Measurements from ENCODE around the gene UBLCP1. TPM values are rescaled to one million over a fixed set of nuclear protein-coding genes. Genes with fewer than 3 reads are reported as not detected.
A peak's percentile ranks its signal among the peaks of the same experiment; 100 is the strongest.

Gene UBLCP1
- total RNA-seq, 1 experiment from 2014 or later, result 44.4 TPM

- DNase-seq (ENCODE audit: low spot score), result no peak
Observed at GRCh38 chr5:159310511-159310910, 47.4 kb downstream of the UBLCP1 start.

- DNase-seq (ENCODE audit: low spot score), result no peak
Observed at GRCh38 chr5:159311063-159311462, 48.0 kb downstream of the UBLCP1 start.

GRCh38 chr5:159313197-159313596 is 50.1 kb downstream of the UBLCP1 start:
- no peak for DNase-seq (ENCODE audit: low spot score)

- DNase-seq (ENCODE audit: low spot score), result peak; percentile 54
Observed at GRCh38 chr5:159316519-159317383, 53.7 kb downstream of the UBLCP1 start.

GRCh38 chr5:159317849-159318248 is 54.8 kb downstream of the UBLCP1 start:
- no peak for DNase-seq (ENCODE audit: low spot score)

GRCh38 chr5:159318448-159318847 is 55.4 kb downstream of the UBLCP1 start:
- no peak for DNase-seq (ENCODE audit: low spot score)

GRCh38 chr5:159319363-159319762 is 56.3 kb downstream of the UBLCP1 start:
- DNase-seq (ENCODE audit: low spot score), result no peak

GRCh38 chr5:159319832-159320231 is 56.7 kb downstream of the UBLCP1 start:
- no peak for DNase-seq (ENCODE audit: low spot score)

GRCh38 chr5:159322180-159322579 is 59.1 kb downstream of the UBLCP1 start:
- no peak for DNase-seq (ENCODE audit: low spot score)

GRCh38 chr5:159324102-159324755 is 61.1 kb downstream of the UBLCP1 start:
- peak; percentile 24 for DNase-seq (ENCODE audit: low spot score)

GRCh38 chr5:159324986-159325385 is 61.9 kb downstream of the UBLCP1 start:
- DNase-seq (ENCODE audit: low spot score), result no peak

GRCh38 chr5:159330131-159330800 is 67.2 kb downstream of the UBLCP1 start, which contains the start of gene IL12B:
Gene IL12B (minus strand): TSS chr5:159330487. CDS start chr5:159326782, 3,705 bp downstream.
- peak; percentile 17 for DNase-seq (ENCODE audit: low spot score)

GRCh38 chr5:159331093-159331973 is 68.2 kb downstream of the UBLCP1 start:
- no peak for DNase-seq (ENCODE audit: low spot score)

GRCh38 chr5:159332800-159333544 is 69.9 kb downstream of the UBLCP1 start:
- no peak for DNase-seq (ENCODE audit: low spot score)

GRCh38 chr5:159333545-159333925 is 70.4 kb downstream of the UBLCP1 start:
- DNase-seq (ENCODE audit: low spot score), result no peak

Other genes starting within 250 kb of the UBLCP1 start
- gene EBF1, start 163.4 kb upstream of the UBLCP1 start, total RNA-seq (2014; rRNA removed; shearing (Covaris generic)), result 1.9 and 3.0 TPM in 2 replicates
- 18.3 and 37.2 TPM in 2 replicates for gene RNF145, start 53.7 kb upstream of the UBLCP1 start, total RNA-seq (2014; rRNA removed; shearing (Covaris generic))
- gene IL12B, start 67.2 kb downstream of the UBLCP1 start, total RNA-seq (2014; rRNA removed; shearing (Covaris generic)), result not detected in 2 replicates

All from H4 (cell line).